Neutrophil (primary cell): Measurements from ENCODE around the gene EHBP1.

Experiments
- H3K27ac ChIP-seq: fragments of 200-600 bp; sonication (generic); 2 replicates; pipeline ENCODE4 v1.5.1; 2016; ENCODE audit warnings: mild to moderate bottlenecking, moderate library complexity
- H3K27me3 ChIP-seq: fragments of 200-600 bp; sonication (generic); 2 replicates; pipeline ENCODE4 v1.6.0; 2016; ENCODE audit warnings: mild to moderate bottlenecking
- H3K36me3 ChIP-seq: fragments of 200-600 bp; sonication (generic); 2 replicates; pipeline ENCODE4 v1.5.1; 2017
- H3K4me1 ChIP-seq, 2 experiments: fragments of 200-600 bp in 1 of 2; sonication (generic) in 1 of 2; 1 replicate in 1 of 2; 2 replicates in 1 of 2; pipeline versions ENCODE4 v1.5.1 to v1.6.1; 2013 to 2016; ENCODE audit warnings: low read depth in 1 of 2, low read length in 1 of 2, mild to moderate bottlenecking in 1 of 2, moderate library complexity in 1 of 2; ENCODE audit not compliant: control insufficient read depth in 1 of 2, insufficient read depth in 1 of 2
- H3K4me3 ChIP-seq, 2 experiments: fragments of 200-600 bp in 1 of 2; sonication (generic) in 1 of 2; 1 replicate in 1 of 2; 2 replicates in 1 of 2; pipeline ENCODE4 v1.5.1; 2013 to 2016; ENCODE audit warnings: low read depth in 1 of 2, low read length in 1 of 2, mild to moderate bottlenecking in 1 of 2, moderate library complexity in 1 of 2
- H3K9me3 ChIP-seq: fragments of 200-600 bp; sonication (generic); 2 replicates; pipeline ENCODE4 v1.5.1; 2016
- CTCF ChIP-seq: fragments of 200-600 bp; sonication (generic); IDR thresholded peaks from 2 replicates; pipeline ENCODE4 v1.5.1; 2016; ENCODE audit warnings: antibody characterized with exemption

EHBP1 gene

GRCh38 chr2:62991605-62992004 lies 286.1 kb downstream of the EHBP1 start:
- H3K27me3 ChIP-seq, result no peaks in the 10 kb centered on the region
- no peaks in the 10 kb centered on the region for H3K9me3 ChIP-seq
- no peak overlapping the region for H3K27ac ChIP-seq
- no peaks in the 10 kb centered on the region for H3K36me3 ChIP-seq
- no peak for TF ChIP-seq CTCF
- H3K4me1 ChIP-seq, result no peaks in the 10 kb centered on the region
- H3K4me3 ChIP-seq, result no peak overlapping the region

- no peaks in the 10 kb centered on the region for H3K27me3 ChIP-seq
- no peaks in the 10 kb centered on the region for H3K9me3 ChIP-seq
- TF ChIP-seq CTCF, result no peak
- no peaks in the 10 kb centered on the region for H3K36me3 ChIP-seq
- H3K4me1 ChIP-seq, result no peaks in the 10 kb centered on the region
- no peak overlapping the region for H3K27ac ChIP-seq
- H3K4me3 ChIP-seq, result no peak overlapping the region
These were observed 287.0 kb downstream of the EHBP1 start for GRCh38 chr2:62992561-62992960.

GRCh38 chr2:62994206-62994605 lies 288.7 kb downstream of the EHBP1 start:
- Histone ChIP-seq H3K4me3 (no peak overlapping the region), H3K36me3 (no peaks in the 10 kb centered on the region), H3K27me3 (no peaks in the 10 kb centered on the region), H3K9me3 (no peaks in the 10 kb centered on the region), H3K27ac (no peak overlapping the region), H3K4me1 (no peaks in the 10 kb centered on the region)
- TF ChIP-seq CTCF, result no peak

GRCh38 chr2:62996534-62997186 lies 291.1 kb downstream of the EHBP1 start:
- H3K36me3 ChIP-seq, result no peaks in the 10 kb centered on the region
- no peak for TF ChIP-seq CTCF
- no peaks in the 10 kb centered on the region for H3K27me3 ChIP-seq
- H3K27ac ChIP-seq, result no peak overlapping the region
- no peaks in the 10 kb centered on the region for H3K4me1 ChIP-seq
- no peaks in the 10 kb centered on the region for H3K9me3 ChIP-seq
- no peak overlapping the region for H3K4me3 ChIP-seq

GRCh38 chr2:62998949-62999348 lies 293.4 kb downstream of the EHBP1 start:
- no peak for TF ChIP-seq CTCF
- Histone ChIP-seq H3K36me3 (no peaks in the 10 kb centered on the region), H3K27ac (no peak overlapping the region)

More at GRCh38 chr2:62998949-62999348, 293.4 kb downstream of the EHBP1 start:
- Histone ChIP-seq H3K9me3 (no peaks in the 10 kb centered on the region), H3K27me3 (no peaks in the 10 kb centered on the region), H3K4me3 (no peak overlapping the region), H3K4me1 (no peaks in the 10 kb centered on the region)
